Measurements from ENCODE around the gene PRUNE2.

The PRUNE2 gene

GRCh38 chr9:76573408-76573807 lies 332.5 kb downstream of the PRUNE2 start:
- no peak for TF ChIP-seq CTCF (IDR thresholded peaks at IDR 0.05; ENCODE audit: low read depth, low read length)
- no peak for DNase-seq (ENCODE audit: extremely low read depth, low read depth)

- TF ChIP-seq CTCF (IDR thresholded peaks at IDR 0.05; ENCODE audit: low read depth, low read length) = no peak
Measured at GRCh38 chr9:76572151-76572550, 333.8 kb downstream of the PRUNE2 start.

GRCh38 chr9:76571743-76572146 lies 334.2 kb downstream of the PRUNE2 start:
- DNase-seq (ENCODE audit: extremely low read depth, low read depth) = no peak
- no peak for TF ChIP-seq CTCF (IDR thresholded peaks at IDR 0.05; ENCODE audit: low read depth, low read length)

More at GRCh38 chr9:76572151-76572550, 333.8 kb downstream of the PRUNE2 start:
- no peak for DNase-seq (ENCODE audit: extremely low read depth, low read depth)

GRCh38 chr9:76571288-76571687 lies 334.6 kb downstream of the PRUNE2 start:
- DNase-seq (ENCODE audit: extremely low read depth, low read depth) = no peak
- TF ChIP-seq CTCF (IDR thresholded peaks at IDR 0.05; ENCODE audit: low read depth, low read length) = no peak

GRCh38 chr9:76570826-76571225 lies 335.1 kb downstream of the PRUNE2 start:
- DNase-seq (ENCODE audit: extremely low read depth, low read depth) = no peak
- TF ChIP-seq CTCF (IDR thresholded peaks at IDR 0.05; ENCODE audit: low read depth, low read length) = no peak

GRCh38 chr9:76567086-76567485 lies 338.8 kb downstream of the PRUNE2 start:
- TF ChIP-seq CTCF (IDR thresholded peaks at IDR 0.05; ENCODE audit: low read depth, low read length) = no peak

GRCh38 chr9:76564297-76564696 lies 341.6 kb downstream of the PRUNE2 start:
- no peak for TF ChIP-seq CTCF (IDR thresholded peaks at IDR 0.05; ENCODE audit: low read depth, low read length)
- DNase-seq (ENCODE audit: extremely low read depth, low read depth) = no peak

More at GRCh38 chr9:76567086-76567485, 338.8 kb downstream of the PRUNE2 start:
- no peak for DNase-seq (ENCODE audit: extremely low read depth, low read depth)

All from AG09319 (cell line).